Osteocyte (in vitro differentiated cells): Measurements from ENCODE around the gene SUPT5H. TPM values are rescaled to one million over a fixed set of nuclear protein-coding genes. Genes with fewer than 3 reads are reported as not detected.

Experiments
- DNase-seq: peaks from one replicate; pipeline ENCODE4 v3.0.0; 2021; ENCODE audit warnings: mixed read lengths; ENCODE audit not compliant: unreplicated experiment; ENCODE audit errors: extremely low spot score
- H3K27ac Mint-ChIP-seq: one replicate; pipeline ENCODE4 v1.8.0; 2021; ENCODE audit warnings: mild to moderate bottlenecking, mixed read lengths; ENCODE audit not compliant: unreplicated experiment
- H3K27me3 Mint-ChIP-seq: one replicate; pipeline ENCODE4 v1.8.0; 2021; ENCODE audit warnings: mixed read lengths; ENCODE audit not compliant: unreplicated experiment
- H3K36me3 Mint-ChIP-seq: one replicate; pipeline ENCODE4 v1.8.0; 2021; ENCODE audit warnings: mixed read lengths; ENCODE audit not compliant: unreplicated experiment
- H3K4me1 Mint-ChIP-seq: one replicate; pipeline ENCODE4 v1.8.0; 2021; ENCODE audit warnings: mixed read lengths; ENCODE audit not compliant: unreplicated experiment
- H3K4me3 Mint-ChIP-seq: one replicate; pipeline ENCODE4 v1.8.0; 2021; ENCODE audit warnings: mild to moderate bottlenecking, moderate library complexity, mixed read lengths; ENCODE audit not compliant: unreplicated experiment
- H3K9me3 Mint-ChIP-seq: one replicate; pipeline ENCODE4 v1.8.0; 2021; ENCODE audit warnings: mixed read lengths; ENCODE audit not compliant: unreplicated experiment
- microRNA-seq: library from miRNA; unstranded; fragments of <30 nt; microRNA quantifications from one replicate; pipeline ENCODE4 v1.1.0, GENCODE V29; 2020; ENCODE audit not compliant: unreplicated experiment
- total RNA-seq: library from RNA; stranded (reverse); gene quantifications from 2 replicates; pipeline ENCODE4 v1.2.1, GENCODE V29; 2021
- TF ChIP-seq, protein P1 (sequence below): fragments of 200-600 bp; sonication (generic); IDR thresholded peaks from 2 replicates; pipeline ENCODE4 v1.5.0; 2021; ENCODE audit warnings: antibody characterized with exemption, mild to moderate bottlenecking, moderate library complexity

Gene SUPT5H
- total RNA-seq, 1 donor from 2014 or later: 130 TPM

- H3K4me1 Mint-ChIP-seq: peaks cover 18% of the 10 kb centered on the region
- peaks cover 45% of the 10 kb centered on the region for H3K27me3 Mint-ChIP-seq
- no peak overlapping the region for H3K27ac Mint-ChIP-seq
- no peaks in the 10 kb centered on the region for H3K36me3 Mint-ChIP-seq
- DNase-seq: no peak
- TF ChIP-seq, protein P1, sequence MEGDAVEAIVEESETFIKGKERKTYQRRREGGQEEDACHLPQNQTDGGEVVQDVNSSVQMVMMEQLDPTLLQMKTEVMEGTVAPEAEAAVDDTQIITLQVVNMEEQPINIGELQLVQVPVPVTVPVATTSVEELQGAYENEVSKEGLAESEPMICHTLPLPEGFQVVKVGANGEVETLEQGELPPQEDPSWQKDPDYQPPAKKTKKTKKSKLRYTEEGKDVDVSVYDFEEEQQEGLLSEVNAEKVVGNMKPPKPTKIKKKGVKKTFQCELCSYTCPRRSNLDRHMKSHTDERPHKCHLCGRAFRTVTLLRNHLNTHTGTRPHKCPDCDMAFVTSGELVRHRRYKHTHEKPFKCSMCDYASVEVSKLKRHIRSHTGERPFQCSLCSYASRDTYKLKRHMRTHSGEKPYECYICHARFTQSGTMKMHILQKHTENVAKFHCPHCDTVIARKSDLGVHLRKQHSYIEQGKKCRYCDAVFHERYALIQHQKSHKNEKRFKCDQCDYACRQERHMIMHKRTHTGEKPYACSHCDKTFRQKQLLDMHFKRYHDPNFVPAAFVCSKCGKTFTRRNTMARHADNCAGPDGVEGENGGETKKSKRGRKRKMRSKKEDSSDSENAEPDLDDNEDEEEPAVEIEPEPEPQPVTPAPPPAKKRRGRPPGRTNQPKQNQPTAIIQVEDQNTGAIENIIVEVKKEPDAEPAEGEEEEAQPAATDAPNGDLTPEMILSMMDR: no peak
- H3K9me3 Mint-ChIP-seq: no peaks in the 10 kb centered on the region
- no peak overlapping the region for H3K4me3 Mint-ChIP-seq
Measured at GRCh38 chr19:39518458-39518857, 73.1 kb downstream of the SUPT5H start.

DNA sequence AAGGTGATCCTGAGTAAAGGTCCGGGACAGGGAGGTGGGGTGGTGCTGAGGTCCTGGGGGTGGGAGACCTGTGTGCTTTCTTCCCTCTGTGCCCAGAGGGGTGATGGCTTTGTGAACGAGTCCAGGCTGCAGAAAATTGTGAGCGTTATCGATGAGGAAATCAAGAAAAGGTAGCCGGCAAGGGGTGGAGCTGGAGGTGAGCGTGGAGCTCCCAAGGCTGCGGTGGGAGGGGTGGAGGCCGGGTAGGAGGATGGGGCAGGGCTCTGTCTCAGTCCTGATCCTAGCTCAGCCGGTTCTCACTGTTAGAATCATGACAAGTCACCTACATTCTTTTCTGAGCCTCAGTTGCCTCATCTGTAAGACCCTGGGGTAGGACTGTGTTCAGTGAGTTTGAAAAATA lies 73.6 kb downstream of the SUPT5H start:
- no peak overlapping the region for H3K4me3 Mint-ChIP-seq
- no peak overlapping the region for H3K27ac Mint-ChIP-seq
- DNase-seq: no peak
- TF ChIP-seq, protein P1: no peak
- H3K36me3 Mint-ChIP-seq: no peaks in the 10 kb centered on the region
- peaks cover 18% of the 10 kb centered on the region for H3K4me1 Mint-ChIP-seq
- no peaks in the 10 kb centered on the region for H3K9me3 Mint-ChIP-seq
- H3K27me3 Mint-ChIP-seq: peaks cover 40% of the 10 kb centered on the region

GRCh38 chr19:39520541-39521484 lies 75.4 kb downstream of the SUPT5H start:
- Mint-ChIP-seq H3K4me1 (peaks cover 9% of the 10 kb centered on the region), H3K9me3 (no peaks in the 10 kb centered on the region), H3K4me3 (no peak overlapping the region), H3K27me3 (peaks cover 22% of the 10 kb centered on the region), H3K36me3 (no peaks in the 10 kb centered on the region), H3K27ac (no peak overlapping the region)
- DNase-seq: no peak
- TF ChIP-seq, protein P1: no peak

DNA sequence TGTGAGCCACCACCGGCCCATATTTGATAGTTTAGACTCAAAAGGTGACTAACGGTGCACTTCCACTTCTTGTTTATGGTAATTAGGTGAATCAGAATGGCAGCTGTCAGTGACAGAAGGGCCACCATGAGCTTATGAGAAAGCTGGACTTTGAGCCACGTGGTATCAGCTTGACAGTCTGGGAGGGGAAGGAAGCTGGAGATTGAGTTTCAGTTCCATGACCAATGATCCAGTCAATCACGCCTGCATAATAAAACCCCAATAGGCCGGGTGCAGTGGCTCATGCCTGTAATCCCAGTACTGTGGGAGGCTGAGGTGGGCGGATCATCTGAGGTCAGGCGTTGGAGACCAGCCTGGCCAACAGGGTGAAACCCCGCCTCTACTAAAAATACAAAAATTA lies 79.1 kb downstream of the SUPT5H start:
- no peak overlapping the region for H3K27ac Mint-ChIP-seq
- H3K27me3 Mint-ChIP-seq: no peaks in the 10 kb centered on the region
- DNase-seq: no peak
- peaks cover 8% of the 10 kb centered on the region for H3K4me1 Mint-ChIP-seq
- H3K4me3 Mint-ChIP-seq: no peak overlapping the region
- TF ChIP-seq, protein P1: no peak
- peaks cover 4% of the 10 kb centered on the region for H3K36me3 Mint-ChIP-seq
- no peaks in the 10 kb centered on the region for H3K9me3 Mint-ChIP-seq

GRCh38 chr19:39525205-39525604 lies 79.8 kb downstream of the SUPT5H start:
- Mint-ChIP-seq H3K27me3 (no peaks in the 10 kb centered on the region), H3K9me3 (no peaks in the 10 kb centered on the region), H3K4me1 (peaks cover 3% of the 10 kb centered on the region), H3K4me3 (no peak overlapping the region), H3K27ac (no peak overlapping the region), H3K36me3 (peaks cover 4% of the 10 kb centered on the region)
- no peak for DNase-seq
- TF ChIP-seq, protein P1: no peak

Small RNA genes lying within 50 kb of the gene (microRNA-seq; reads per million reads assigned to microRNA genes)
- gene MIR4530: not detected

Other genes starting within 250 kb of the SUPT5H start
- not detected in 2 replicates for gene NCCRP1, start 248.6 kb upstream of the SUPT5H start, total RNA-seq
- gene SYCN, start 241.3 kb upstream of the SUPT5H start, total RNA-seq: not detected in 2 replicates
- not detected in 2 replicates for gene IFNL3, start 200.6 kb upstream of the SUPT5H start, total RNA-seq
- not detected in 2 replicates for gene IFNL4, start 196.7 kb upstream of the SUPT5H start, total RNA-seq
- gene IFNL2, start 177.2 kb upstream of the SUPT5H start, total RNA-seq: not detected in 2 replicates
- gene IFNL1, start 149.2 kb upstream of the SUPT5H start, total RNA-seq: not detected in 2 replicates
- gene LRFN1, start 124.7 kb upstream of the SUPT5H start, total RNA-seq: 0.31 and 0.35 TPM in 2 replicates
- not detected in 2 replicates for gene GMFG, start 109.5 kb upstream of the SUPT5H start, total RNA-seq
- 100 and 101 TPM in 2 replicates for gene SAMD4B, start 103.2 kb upstream of the SUPT5H start, total RNA-seq
- gene PAF1, start 54.5 kb upstream of the SUPT5H start, total RNA-seq: 45.6 and 45.9 TPM in 2 replicates
- gene MED29, start 54.2 kb upstream of the SUPT5H start, total RNA-seq: 37.1 and 38.7 TPM in 2 replicates
- 81.5 and 105 TPM in 2 replicates for gene ZFP36, start 38.7 kb upstream of the SUPT5H start, total RNA-seq
- gene PLEKHG2, start 32.9 kb upstream of the SUPT5H start, total RNA-seq: 131 and 150 TPM in 2 replicates
- gene RPS16, start 9.6 kb upstream of the SUPT5H start, total RNA-seq: 1,827 and 1,860 TPM in 2 replicates
- 55.9 and 56.0 TPM in 2 replicates for gene TIMM50, start 35.3 kb downstream of the SUPT5H start, total RNA-seq
- 0.42 and 0.62 TPM in 2 replicates for gene DLL3, start 53.4 kb downstream of the SUPT5H start, total RNA-seq
- gene SELENOV, start 69.6 kb downstream of the SUPT5H start, total RNA-seq: not detected in 2 replicates
- 3.6 and 4.0 TPM in 2 replicates for gene EID2B, start 87.3 kb downstream of the SUPT5H start, total RNA-seq
- gene EID2, start 94.6 kb downstream of the SUPT5H start, total RNA-seq: 16.6 and 18.1 TPM in 2 replicates
- gene LGALS13, start 156.9 kb downstream of the SUPT5H start, total RNA-seq: not detected in 2 replicates
- not detected in 2 replicates for gene LGALS16, start 210.3 kb downstream of the SUPT5H start, total RNA-seq